ENCODE measurements around the gene LPIN1.

The LPIN1 gene

GRCh38 chr2:11764359-11764758, 17.9 kb downstream of the LPIN1 start:
- no peak for FAIRE-seq

GRCh38 chr2:11764920-11765319, 18.5 kb downstream of the LPIN1 start:
- FAIRE-seq, result no peak

GRCh38 chr2:11765501-11765900, 19.1 kb downstream of the LPIN1 start:
- FAIRE-seq, result no peak

GRCh38 chr2:11766016-11766415, 19.6 kb downstream of the LPIN1 start:
- no peak for FAIRE-seq

- FAIRE-seq, result no peak
Observed at GRCh38 chr2:11767779-11768178, 21.3 kb downstream of the LPIN1 start.

GRCh38 chr2:11768946-11769345, 22.5 kb downstream of the LPIN1 start:
- no peak for FAIRE-seq

- no peak for FAIRE-seq
Observed at GRCh38 chr2:11769516-11769915, 23.1 kb downstream of the LPIN1 start.

GRCh38 chr2:11770531-11771188, 24.2 kb downstream of the LPIN1 start:
- FAIRE-seq, result no peak

GRCh38 chr2:11771971-11772615, 25.7 kb downstream of the LPIN1 start:
- no peak for FAIRE-seq

- no peak for FAIRE-seq
Observed at GRCh38 chr2:11773111-11773510, 26.7 kb downstream of the LPIN1 start.

GRCh38 chr2:11773747-11774525, 27.5 kb downstream of the LPIN1 start:
- FAIRE-seq, result no peak

GRCh38 chr2:11774600-11774999, 28.2 kb downstream of the LPIN1 start:
- no peak for FAIRE-seq

GRCh38 chr2:11775384-11775783, 29.0 kb downstream of the LPIN1 start:
- no peak for FAIRE-seq

GRCh38 chr2:11777066-11777782, 30.8 kb downstream of the LPIN1 start:
- FAIRE-seq, result no peak

GRCh38 chr2:11777886-11778415, 31.5 kb downstream of the LPIN1 start:
- no peak for FAIRE-seq

GRCh38 chr2:11778416-11778815, 32.0 kb downstream of the LPIN1 start:
- FAIRE-seq, result no peak

GRCh38 chr2:11778923-11779757, 32.7 kb downstream of the LPIN1 start:
- peak; percentile 32 for FAIRE-seq

GRCh38 chr2:11781602-11782001, 35.2 kb downstream of the LPIN1 start:
- FAIRE-seq, result no peak

- no peak for FAIRE-seq
Observed at GRCh38 chr2:11784280-11784679, 37.8 kb downstream of the LPIN1 start.

GRCh38 chr2:11784747-11785610, 38.5 kb downstream of the LPIN1 start:
- no peak for FAIRE-seq

- FAIRE-seq, result no peak
Observed at GRCh38 chr2:11785611-11785940, 39.1 kb downstream of the LPIN1 start.

Data from TTC549 (cell line).